Right lung (tissue), 5 donors: Measurements from ENCODE around the gene LIPA. TPM values are rescaled to one million over a fixed set of nuclear protein-coding genes. Genes with fewer than 3 reads are reported as not detected.
"Not testable (repeated sequence)": the region's sequence is repeated elsewhere in the genome, so short reads cannot be mapped to it uniquely, and the experiment has no call there.

Experiments
- DNase-seq, 2 donors: peaks; one replicate each; pipeline ENCODE4 v3.0.0-alpha.2; 2013
- polyA plus RNA-seq, 5 donors: library from polyadenylated mRNA; unstranded; fragments of 120-200 nt; gene quantifications; one replicate each; pipeline versions ENCODE4 v1.2.1 to v1.2.3, GENCODE V29; 2013; ENCODE audit warnings: inconsistent platforms in 1 of 5, low replicate concordance in 1 of 5; ENCODE audit not compliant: insufficient read length in 5 of 5, insufficient read depth in 1 of 5

Gene LIPA
- polyA plus RNA-seq, 5 donors, result 49.9 to 74.3 (median 62.6) TPM

DNA sequence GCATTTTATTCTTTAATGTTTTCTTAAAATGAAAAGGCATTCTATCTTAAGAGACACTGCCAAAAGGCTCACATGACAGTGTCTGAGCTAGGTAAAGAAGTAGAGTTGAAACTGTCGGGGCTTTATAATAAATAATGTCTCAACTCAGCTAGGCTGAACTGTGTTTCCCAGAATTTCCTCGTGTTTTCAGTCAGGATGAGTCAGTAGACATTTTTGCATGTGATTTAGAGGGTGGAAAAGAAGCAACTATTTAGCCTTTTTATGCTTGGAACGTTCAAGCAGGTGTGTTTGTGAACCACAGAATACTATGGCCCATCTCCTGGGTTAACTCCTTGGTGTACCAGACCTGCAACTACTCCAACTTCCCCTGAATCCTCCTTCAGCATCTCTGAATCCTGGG is 23.4 kb upstream of the LIPA start:
- no peak for DNase-seq

DNA sequence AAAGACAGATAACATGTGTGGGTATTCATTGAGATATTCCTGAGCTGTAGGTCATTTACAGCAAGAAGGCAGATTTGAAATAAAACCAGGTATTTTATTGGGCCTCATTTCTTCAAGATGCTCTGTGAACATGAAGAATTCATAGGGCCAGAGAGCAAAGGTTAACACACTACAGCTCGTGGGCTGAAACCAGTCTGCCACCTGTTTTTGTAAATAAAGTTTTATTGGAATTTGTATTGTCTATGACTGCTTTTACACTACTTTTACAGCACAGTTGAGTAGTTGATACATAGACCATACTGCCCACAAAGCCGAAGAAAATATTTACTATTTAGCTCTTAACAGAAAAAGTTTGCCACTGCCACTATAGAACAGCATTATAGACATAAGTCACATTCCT is 22.1 kb upstream of the LIPA start:
- no peak for DNase-seq

DNA sequence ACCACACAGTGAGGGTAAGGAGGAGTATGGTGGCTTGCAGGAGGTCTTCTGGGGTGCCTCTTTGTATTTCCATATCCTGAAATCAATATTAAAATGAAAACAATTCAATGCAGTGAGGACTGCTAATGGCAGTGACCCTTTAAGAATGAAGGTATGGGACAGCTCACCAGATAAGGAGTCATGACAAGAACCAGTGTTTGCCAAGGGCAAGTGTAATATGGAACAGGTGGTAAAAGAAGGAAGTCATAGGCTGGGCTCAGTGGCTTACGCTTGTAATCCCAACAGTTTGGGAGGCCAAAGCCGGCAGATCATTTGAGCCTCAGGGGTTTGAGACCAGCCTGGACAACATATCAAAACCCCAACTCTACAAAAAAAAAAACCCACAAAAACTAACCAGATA is 20.0 kb upstream of the LIPA start:
- no peak for DNase-seq

DNA sequence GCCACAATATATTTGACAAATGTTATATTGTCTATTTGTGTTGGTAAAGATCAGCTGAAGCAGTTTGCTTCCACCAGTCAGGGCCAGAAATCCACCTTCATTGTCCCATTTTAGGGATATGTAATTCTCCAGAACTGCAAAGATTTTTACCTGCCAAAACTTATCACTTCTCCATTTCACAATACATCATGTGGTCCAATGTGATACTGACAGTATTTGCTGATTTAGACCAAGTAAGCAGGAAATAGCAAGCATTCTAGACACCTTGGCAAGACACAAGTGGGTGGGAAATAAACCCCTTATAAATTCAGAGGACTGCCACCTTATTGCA is 18.5 kb upstream of the LIPA start:
- DNase-seq, result no peak

DNA sequence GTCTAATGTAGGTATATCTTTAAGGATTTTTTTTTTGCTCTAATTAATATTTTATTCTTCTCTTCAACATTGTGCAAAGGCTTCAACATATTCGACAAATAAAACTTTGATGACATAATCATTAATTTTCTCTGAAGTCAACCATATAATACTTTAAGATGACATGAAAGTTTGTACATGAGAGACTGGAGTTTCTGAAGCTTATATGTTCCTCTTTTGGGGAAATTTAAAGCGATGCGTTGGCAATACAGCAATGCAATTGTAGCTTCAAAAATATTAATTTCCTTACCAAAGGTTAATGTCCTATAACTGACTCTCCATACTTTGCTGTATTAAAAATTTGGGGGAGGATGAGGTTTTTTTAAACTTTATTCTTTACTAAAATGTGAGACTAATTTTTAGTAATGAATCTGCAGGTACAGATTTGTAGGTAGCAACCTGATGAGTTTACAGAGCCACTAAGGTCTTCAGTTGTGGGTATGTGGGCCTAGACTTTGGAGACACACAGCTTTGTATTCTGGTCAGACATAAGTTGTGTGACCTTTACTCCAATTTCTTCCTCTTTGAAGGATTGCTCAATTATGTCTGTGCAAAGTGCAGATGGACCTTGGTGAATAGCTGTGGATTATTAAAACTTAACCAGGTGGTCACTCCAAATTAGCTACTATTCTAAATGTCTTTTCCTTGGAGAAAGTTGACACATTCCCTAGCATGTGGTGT is 18.0 kb upstream of the LIPA start:
- DNase-seq, result no peak

DNA sequence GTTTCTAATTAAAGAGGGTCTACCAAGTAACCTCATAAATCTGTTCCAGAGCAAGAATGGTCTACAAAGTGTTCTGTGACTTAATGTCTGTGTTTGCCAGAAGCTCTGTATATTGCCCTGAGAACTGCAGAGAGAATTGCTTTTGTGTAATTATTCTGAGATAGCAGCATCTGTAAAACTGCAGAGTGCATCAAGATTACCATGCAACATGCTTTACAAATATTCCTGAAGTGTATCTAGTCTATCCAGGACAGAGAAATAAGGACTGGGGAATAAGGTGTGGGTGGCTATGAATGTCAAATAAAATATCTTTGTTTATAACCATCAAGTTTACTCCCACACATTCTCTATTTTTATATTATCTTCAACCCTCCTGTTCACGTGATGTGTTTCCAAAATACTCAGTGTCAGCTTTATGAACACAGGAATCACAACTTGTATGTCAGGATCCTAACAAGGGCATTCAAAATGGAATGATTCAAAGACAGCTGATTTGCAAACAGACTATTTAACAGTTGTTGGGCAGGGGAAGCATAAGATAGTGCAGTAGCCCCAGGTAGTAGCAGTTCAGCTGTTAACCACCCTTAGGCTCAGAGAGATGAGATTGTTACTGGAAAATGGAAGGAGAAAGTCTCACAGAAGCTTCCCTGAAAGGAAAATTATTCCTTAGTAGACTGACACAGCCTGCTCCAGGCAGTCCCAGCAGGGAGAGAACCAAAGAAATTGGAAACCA is 15.3 kb upstream of the LIPA start:
- DNase-seq, result no peak

DNA sequence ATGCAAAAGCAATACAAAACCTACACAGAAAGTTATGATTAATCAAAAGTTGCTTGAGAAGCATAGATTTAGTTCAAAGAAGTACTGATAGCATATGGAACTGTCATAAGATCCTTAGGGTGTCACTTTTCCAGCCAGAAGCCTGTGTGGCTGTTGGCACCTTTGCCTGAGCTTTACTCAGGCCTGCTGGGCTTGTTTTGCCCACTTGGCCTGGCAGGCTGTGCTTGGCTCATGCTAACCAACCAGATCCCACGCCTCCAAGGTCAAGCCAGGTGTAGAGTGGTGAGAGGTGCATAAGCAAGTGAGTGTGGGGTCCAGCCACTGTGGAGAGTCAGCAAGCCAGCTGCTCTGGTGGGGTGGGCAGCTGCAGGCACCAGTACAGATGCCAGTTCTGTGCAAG is 12.0 kb upstream of the LIPA start:
- DNase-seq, result no peak

DNA sequence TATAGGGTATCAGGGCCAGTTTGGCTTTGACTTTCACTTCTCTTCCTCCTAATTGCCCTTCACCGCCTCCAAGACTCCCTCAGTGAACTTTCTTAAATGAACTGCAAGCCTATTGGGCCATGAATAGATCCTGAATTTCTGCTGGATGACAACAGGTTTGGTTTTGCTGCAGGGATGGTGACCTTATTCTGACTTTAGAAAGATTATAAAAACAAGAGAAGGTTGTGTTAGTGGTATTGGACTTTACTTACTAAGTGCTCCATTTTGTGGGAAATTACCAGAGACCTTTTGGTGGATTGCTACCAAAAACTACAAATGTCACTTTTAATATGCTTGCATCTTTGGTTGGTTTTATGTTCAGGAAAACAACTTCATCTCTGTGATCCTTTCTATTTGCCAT is 11.5 kb upstream of the LIPA start:
- DNase-seq, result no peak

DNA sequence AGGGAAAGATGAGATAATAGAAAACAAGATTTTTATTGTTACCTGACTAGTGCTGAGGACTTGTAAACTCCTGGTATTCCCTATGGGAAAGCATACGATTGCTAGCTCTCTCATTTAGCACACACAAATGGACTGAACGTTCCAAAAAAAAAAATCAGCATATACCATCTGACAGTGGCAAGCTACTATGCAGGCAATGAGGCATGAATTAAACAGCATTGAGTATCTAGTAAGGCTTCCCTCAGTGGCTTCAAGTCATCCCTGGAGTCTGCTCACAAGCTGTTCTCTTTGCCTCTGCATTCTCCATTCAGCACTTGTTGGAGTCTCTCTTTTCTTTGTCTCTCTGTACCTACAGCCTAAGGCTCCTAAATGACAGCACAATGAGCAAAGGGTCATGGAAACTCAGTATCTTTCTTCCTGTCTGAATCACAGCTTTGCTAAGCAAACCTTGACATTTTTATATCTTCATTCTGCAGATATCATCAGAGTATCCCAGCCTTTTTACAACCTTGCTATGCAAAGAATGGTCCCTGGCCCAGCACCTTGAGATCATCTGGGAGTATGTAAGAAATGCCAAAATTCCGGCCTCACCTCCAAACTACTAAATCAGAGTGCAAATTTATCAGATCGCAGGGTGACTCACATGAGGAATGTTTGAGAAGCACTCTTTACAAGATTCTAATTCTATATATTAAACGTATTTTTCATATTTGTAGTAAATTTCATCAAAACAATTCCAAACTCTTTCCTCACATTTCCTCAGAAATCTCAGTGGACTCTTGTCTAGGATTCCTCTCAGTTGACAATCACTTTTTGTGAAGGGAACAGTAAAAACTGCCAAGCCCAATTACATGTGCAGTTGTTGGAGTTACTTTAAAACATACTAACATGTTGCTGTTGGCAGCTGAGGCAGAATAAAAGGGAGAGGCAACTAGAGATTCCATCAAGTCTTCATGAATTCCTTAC is 10.8 kb upstream of the LIPA start:
- no peak for DNase-seq

DNA sequence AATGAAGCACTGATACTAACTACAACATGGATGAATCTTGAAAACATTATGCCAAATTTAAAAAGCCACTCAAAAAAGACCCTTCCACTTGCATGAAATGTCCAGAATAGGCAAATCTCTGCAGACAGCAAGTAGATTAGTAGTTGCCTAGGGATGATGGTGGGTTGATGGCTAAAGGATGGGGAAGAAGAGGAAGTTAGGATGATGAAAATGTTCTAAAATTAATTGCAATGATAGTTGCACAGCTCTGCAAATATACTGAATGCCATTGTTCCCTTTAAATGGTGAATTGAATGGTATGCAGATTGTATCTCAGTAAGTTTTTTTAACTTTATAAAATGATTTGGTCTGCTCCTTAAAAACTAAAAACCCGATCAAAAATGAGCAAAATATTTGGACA is 7.3 kb upstream of the LIPA start:
- no peak for DNase-seq

DNA sequence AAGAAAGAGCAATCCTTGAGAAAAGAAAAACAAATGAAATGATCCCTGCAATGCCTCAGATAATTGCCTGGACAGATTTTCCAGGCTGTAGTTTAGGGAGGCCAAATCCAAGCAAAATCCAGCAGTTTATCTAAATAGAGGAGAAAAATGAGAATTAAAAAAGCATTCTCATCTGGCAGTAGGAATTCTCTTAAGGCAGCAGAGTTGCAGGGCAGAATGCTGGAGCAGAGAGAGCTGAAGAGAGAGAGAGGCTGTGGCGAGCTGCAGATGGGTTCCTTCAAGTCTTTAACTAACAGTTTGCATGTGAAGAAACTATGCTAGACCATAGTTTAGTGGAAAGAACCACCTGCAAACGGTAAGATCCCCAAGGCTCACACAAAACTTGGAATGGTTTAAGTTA is 6.0 kb upstream of the LIPA start:
- no peak for DNase-seq

DNA sequence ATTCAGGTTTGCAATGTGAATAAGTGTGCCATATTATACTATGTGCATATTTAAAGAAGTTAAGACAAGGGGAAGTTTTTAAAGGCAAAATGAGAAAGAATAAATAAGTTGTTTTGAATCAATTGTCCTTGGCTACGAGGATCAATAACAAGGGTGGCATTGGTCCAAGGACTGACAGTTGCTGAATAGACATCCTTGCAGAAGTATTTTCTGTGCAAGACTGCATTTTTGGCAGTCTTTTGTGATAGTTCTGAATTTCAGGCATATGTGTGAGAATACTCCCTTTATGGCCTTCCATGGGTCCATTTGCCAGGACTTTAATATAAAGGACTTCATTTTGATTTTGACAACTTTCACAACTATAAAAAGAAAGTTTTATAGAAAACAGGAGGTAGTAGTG is 5.4 kb upstream of the LIPA start:
- no peak for DNase-seq

DNA sequence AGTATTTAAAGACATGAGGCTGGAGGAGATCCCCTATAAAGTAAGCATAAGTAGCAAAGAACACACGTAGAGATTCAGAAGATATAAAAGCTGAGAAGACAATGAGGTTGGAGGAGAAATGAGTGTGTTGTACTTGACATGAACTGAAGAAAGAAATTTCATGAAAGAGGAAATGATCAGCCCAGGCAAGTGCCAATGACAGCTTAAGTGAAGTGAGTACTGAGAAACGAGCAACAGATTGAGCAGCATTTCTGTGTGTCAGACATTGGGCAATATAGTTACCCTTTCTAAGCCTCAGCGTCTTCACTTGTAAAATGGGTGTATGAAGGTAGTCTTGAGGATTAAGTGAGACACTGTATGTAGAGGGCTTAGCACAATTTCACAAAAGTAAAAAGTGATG is 4.8 kb upstream of the LIPA start:
- no peak for DNase-seq

DNA sequence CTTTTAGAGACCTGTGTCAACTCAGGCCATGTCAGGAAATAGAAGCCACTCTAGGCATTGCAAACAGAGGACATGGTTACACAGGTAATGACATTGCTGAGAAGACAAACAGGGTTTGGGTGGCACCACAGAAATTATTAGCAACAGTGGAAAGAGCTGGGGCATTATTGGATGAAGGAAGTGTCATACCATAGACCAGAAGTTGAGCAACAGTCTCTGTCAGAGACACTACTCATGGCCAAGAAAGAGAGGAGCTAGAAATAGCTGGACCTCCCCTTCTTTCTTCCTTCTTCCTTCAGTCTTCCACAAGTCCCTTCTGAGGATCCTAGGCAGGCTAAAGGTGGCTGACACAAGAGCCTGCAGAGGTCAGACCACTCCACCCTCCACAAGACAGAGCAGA is 4.2 kb upstream of the LIPA start:
- no peak for DNase-seq

DNA sequence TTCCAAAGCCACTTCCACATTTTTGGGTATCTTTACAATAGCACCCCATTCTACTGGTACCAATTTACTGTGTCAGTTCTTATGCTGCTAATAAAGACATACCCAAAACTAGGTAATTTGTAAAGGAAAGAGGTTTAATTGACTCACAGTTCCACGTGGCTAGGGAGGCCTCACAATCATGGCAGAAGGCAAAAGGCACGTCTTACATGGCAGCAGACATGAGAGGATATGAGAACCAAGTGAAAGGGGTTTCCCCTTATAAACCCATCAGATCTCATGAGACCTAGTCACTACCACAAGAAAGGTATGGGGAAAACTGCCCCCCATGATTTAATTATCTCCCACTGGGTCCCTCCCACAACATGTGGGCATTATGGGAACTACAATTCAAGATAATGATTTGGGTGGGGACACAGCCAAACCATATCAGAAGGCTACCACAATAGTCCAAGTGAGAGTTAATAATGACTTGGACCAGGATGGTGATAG is 3.6 kb upstream of the LIPA start:
- not testable (repeated sequence) for DNase-seq

DNA sequence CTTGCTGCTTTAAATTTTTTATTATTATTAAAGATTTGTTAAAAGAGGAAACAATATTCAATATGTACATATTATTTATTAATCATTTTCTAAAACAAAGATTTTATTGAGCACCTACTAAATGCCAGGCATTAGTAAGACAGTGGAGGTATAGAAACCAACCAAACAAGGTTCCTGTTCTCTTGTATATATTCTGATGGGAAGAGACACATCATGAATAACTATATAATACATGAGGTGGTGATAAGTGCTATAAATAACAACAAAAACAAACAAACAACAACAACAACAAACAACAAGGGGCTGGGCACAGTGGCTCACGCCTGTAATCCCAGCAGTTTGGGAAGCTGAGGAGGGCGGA is 630 bp upstream of the LIPA start:
- no peak for DNase-seq

DNA sequence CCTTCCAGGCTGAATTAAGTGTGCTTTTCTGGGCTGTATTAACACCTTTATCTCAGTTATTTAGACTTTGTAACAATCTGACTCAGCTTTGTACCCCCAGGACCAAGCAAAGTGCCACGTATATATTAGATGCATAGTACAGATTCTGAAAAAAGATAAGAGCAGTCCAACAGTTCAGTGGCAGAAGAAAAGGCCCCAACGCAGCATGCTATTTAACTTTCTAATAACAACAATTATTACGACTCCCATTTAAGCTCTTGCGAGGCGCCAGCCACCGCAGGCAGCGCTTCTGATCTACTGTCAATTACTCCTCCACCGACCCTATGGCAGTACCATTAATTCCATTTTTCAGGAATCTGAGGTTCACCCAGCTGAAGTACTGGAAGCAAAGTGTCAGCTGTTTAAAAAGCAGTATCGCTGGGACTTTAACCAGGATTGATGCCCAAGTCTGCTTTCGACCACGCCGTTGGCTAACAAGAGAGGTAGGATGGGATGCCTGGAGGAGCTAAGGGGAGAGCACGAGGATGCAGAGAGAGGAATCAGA is 638 bp downstream of the LIPA start:
- DNase-seq, result no peak

DNA sequence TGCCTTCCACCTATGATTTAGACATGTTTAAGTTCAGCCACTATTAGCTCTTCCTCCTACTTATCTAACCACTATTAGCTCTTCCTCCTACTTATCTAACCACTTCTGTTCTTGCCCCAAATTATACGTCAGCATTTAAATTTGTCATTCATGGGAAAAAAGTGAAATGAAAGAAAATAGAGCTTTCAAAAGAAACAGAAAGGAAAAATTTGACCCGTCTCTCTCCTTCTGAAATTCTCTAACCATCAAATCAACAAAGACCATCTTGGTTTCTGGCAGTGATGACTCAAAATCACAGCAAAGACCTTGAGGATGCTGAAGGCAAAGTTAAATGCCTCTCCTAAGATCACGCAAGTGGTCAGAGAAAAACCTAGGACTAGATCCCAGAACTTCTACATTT is 2.6 kb downstream of the LIPA start:
- no peak for DNase-seq

DNA sequence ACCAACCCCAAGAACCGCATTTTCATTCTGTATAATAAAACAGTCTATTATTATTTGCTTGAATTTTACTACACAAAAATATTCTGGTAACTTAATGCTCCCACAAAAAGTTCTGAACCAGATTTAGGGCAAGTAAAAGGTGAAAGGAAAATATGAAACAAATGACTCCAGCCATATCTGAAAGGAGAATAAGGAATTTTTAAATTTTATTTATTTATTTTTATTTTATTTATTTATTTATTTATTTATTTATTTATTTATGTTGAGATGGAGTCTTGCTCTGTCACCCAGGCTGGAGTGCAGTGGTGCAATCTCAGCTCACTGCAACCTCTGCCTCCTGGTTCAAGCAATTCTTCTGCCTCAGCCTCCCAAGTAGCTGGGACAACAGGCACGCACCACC is 4.0 kb downstream of the LIPA start:
- not testable (repeated sequence) for DNase-seq

DNA sequence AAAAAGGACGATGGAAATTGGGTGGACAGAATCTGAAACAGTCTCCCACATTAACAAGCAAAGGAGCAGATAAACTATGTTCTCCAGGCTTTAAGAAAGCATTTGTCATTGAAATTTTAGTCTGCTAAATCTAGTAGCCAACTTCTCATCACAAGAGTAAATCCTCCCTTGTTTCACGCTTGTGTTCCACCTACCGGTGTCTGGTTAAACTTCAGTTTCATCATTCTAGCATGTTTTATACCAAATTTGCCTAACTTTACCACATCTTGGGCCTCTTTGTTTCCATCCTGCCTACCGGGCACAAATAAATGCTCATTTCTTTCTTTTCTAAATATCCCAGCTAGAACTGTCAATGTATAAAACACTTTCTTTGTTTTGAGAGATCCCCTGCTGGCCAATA is 5.8 kb downstream of the LIPA start:
- no peak for DNase-seq

DNA sequence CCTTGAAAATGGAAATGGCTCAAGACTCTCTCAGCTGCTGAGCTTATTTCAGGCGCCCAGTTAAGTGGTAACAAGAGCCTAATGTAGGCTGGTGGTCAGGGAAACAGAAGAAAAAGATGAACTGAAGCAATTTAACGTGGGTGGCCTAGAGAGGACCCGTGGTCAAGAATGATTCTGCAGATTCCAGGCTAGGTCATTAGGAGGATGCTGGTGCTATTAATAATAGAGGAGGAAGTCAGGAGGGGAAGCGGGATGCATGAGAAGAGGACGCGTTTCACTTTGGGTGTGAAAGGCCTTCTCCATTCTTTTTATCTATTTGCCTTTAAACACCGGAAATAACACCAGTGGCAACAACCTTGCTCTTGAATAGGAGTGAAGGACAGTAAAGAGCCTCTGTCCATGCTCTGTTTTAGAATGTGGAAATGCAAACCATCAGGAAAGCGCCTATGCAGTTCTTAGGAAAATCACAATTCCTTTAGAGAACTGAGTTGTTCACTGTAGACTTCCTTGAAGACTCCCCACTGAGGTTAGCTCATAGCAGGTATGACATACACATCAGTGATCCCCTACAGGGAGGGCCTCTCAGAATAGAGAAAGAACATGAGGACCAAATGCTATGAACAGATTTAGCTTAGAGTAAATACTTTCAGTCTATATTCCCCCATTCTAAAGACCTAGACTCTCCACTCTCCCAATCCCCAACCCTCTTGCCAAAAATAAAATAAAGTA is 8.6 kb downstream of the LIPA start:
- DNase-seq, result no peak

DNA sequence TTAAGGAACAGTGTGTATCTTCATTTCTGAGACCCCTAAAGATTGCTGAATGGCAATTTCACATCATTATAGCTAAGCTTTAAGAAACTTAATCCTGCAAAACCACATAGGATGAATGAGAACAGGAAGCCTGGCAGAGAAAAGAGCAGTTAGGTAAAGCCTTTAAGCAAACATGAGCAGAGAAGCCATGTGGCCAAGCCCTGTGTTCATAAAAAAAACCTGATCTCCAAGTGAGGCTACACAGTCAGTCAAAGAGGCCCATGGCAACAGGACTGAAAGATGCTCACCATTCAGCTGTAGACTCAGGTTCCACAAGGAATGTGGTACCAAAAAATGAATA is 9.3 kb downstream of the LIPA start:
- no peak for DNase-seq
